Measurements from ENCODE around the gene CKMT2. TPM values are rescaled to one million over a fixed set of nuclear protein-coding genes. Genes with fewer than 3 reads are reported as not detected.

The CKMT2 gene
- total and polyA plus RNA-seq, 2 experiments from 2014 or later, result 2.9 to 8.2 TPM

- no peak for TF ChIP-seq ETS1 (IDR thresholded peaks at IDR 0.05)
- TF ChIP-seq, protein P1, sequence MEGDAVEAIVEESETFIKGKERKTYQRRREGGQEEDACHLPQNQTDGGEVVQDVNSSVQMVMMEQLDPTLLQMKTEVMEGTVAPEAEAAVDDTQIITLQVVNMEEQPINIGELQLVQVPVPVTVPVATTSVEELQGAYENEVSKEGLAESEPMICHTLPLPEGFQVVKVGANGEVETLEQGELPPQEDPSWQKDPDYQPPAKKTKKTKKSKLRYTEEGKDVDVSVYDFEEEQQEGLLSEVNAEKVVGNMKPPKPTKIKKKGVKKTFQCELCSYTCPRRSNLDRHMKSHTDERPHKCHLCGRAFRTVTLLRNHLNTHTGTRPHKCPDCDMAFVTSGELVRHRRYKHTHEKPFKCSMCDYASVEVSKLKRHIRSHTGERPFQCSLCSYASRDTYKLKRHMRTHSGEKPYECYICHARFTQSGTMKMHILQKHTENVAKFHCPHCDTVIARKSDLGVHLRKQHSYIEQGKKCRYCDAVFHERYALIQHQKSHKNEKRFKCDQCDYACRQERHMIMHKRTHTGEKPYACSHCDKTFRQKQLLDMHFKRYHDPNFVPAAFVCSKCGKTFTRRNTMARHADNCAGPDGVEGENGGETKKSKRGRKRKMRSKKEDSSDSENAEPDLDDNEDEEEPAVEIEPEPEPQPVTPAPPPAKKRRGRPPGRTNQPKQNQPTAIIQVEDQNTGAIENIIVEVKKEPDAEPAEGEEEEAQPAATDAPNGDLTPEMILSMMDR (conservative IDR thresholded peaks at IDR 0.05; ENCODE audit: low read depth in 2 of 2), result no peak
- TF ChIP-seq STAT1 (IDR thresholded peaks at IDR 0.05; ENCODE audit: unreplicated experiment), result no peak
- no peak for TF ChIP-seq CREB1 (CRISPR knock-in tag; IDR thresholded peaks at IDR 0.05; ENCODE audit: low read depth)
- no peak for TF ChIP-seq ZNF331 (CRISPR knock-in tag; IDR thresholded peaks at IDR 0.05; ENCODE audit: low read depth)
- TF ChIP-seq NANOG (IDR thresholded peaks at IDR 0.05; ENCODE audit: borderline replicate concordance), result no peak
- no peak for TF ChIP-seq ZNF114 (CRISPR knock-in tag; IDR thresholded peaks at IDR 0.05)
- no peak for TF ChIP-seq EZH2 (IDR thresholded peaks at IDR 0.05; ENCODE audit: low read depth, unreplicated experiment)
Measured at GRCh38 chr5:81209386-81209785, 23.7 kb upstream of the CKMT2 start (continued).

GRCh38 chr5:81209869-81210493 lies 23.1 kb upstream of the CKMT2 start:
- Mint-ChIP-seq H3K4me1 (no peaks in the 10 kb centered on the region), H3K9me3 (no peaks in the 10 kb centered on the region), H3K27me3 (ENCODE audit: insufficient read depth, low read depth, poor library complexity) (peaks cover 2% of the 10 kb centered on the region), H3K36me3 (ENCODE audit: low read depth) (no peaks in the 10 kb centered on the region), H3K4me3 (no peak overlapping the region), H3K27ac (peak overlapping the region; percentile 17; the same call in 1 of the 2 replicates)
- Histone ChIP-seq H3K27ac (ENCODE audit: low read depth) (no peak overlapping the region), H3K4me1 (ENCODE audit: insufficient read depth) (no peaks in the 10 kb centered on the region), H3K79me2 (replicated peaks; ENCODE audit: insufficient read depth) (no peaks in the 10 kb centered on the region), H4K20me1 (replicated peaks; ENCODE audit: insufficient read depth) (peaks cover 4% of the 10 kb centered on the region), H3K36me3 (ENCODE audit: insufficient read depth) (no peaks in the 10 kb centered on the region), H3K4me2 (no peak overlapping the region), H3K27me3 (ENCODE audit: insufficient read depth) (no peaks in the 10 kb centered on the region), H2AFZ (no peak overlapping the region), H3F3A (replicated peaks; ENCODE audit: low read depth) (no peaks in the 10 kb centered on the region), H3K4me3 (no peak overlapping the region), H3K9me2 (ENCODE audit: insufficient read depth) (no peaks in the 10 kb centered on the region)
- DNase-seq (ENCODE audit: low spot score) (no peak), ATAC-seq (no peak)
- TF ChIP-seq POLR2AphosphoS5 (IDR thresholded peaks at IDR 0.05; ENCODE audit: low read depth) (no peak), ZNF331 (CRISPR knock-in tag; IDR thresholded peaks at IDR 0.05; ENCODE audit: low read depth) (no peak), NANOG (IDR thresholded peaks at IDR 0.05; ENCODE audit: borderline replicate concordance) (no peak), ETS1 (IDR thresholded peaks at IDR 0.05) (no peak), STAT1 (IDR thresholded peaks at IDR 0.05; ENCODE audit: unreplicated experiment) (no peak), REST (IDR thresholded peaks at IDR 0.05; ENCODE audit: unreplicated experiment) (no peak), ZNF114 (CRISPR knock-in tag; IDR thresholded peaks at IDR 0.05) (no peak)
- TF ChIP-seq, protein P1 (conservative IDR thresholded peaks at IDR 0.05; ENCODE audit: low read depth in 2 of 2), result no peak

All from GM23338 (cell line).